GM10847 (cell line): ENCODE data around the gene TBC1D16.

Experiments
- POLR2A ChIP-seq: IDR thresholded peaks from 2 replicates; pipeline ENCODE4 v1.6.1; 2011; ENCODE audit not compliant: insufficient read length; ENCODE audit errors: extremely low read depth

TBC1D16 gene

GRCh38 chr17:79925242-79925957, 110.3 kb downstream of the TBC1D16 start:
- TF ChIP-seq POLR2A: no peak

- no peak for TF ChIP-seq POLR2A
Measured at GRCh38 chr17:79924639-79924976, 111.1 kb downstream of the TBC1D16 start.

- no peak for TF ChIP-seq POLR2A
Measured at GRCh38 chr17:79923974-79924638, 111.6 kb downstream of the TBC1D16 start.

GRCh38 chr17:79922798-79923197, 112.9 kb downstream of the TBC1D16 start:
- TF ChIP-seq POLR2A: no peak

GRCh38 chr17:79922116-79922601, 113.5 kb downstream of the TBC1D16 start:
- TF ChIP-seq POLR2A: no peak

GRCh38 chr17:79921411-79922115, 114.1 kb downstream of the TBC1D16 start:
- TF ChIP-seq POLR2A: no peak

- no peak for TF ChIP-seq POLR2A
Measured at GRCh38 chr17:79920751-79921410, 114.8 kb downstream of the TBC1D16 start.

GRCh38 chr17:79919862-79920720, 115.6 kb downstream of the TBC1D16 start:
- TF ChIP-seq POLR2A: no peak

- no peak for TF ChIP-seq POLR2A
Measured at GRCh38 chr17:79919164-79919585, 116.5 kb downstream of the TBC1D16 start.

- TF ChIP-seq POLR2A: no peak
Measured at GRCh38 chr17:79918581-79919163, 117.0 kb downstream of the TBC1D16 start.

GRCh38 chr17:79917902-79918484, 117.7 kb downstream of the TBC1D16 start:
- no peak for TF ChIP-seq POLR2A

- TF ChIP-seq POLR2A: no peak
Measured at GRCh38 chr17:79916991-79917901, 118.4 kb downstream of the TBC1D16 start.

GRCh38 chr17:79916506-79916905, 119.2 kb downstream of the TBC1D16 start:
- no peak for TF ChIP-seq POLR2A
